ENCODE measurements around the gene RUNDC1. TPM values are rescaled to one million over a fixed set of nuclear protein-coding genes. Genes with fewer than 3 reads are reported as not detected.

The RUNDC1 gene
- total and polyA plus RNA-seq, 2 experiments from 2014 or later, result 6.1 to 11.9 TPM

- peaks cover 28% of the 10 kb centered on the region for H3K27me3 Mint-ChIP-seq (ENCODE audit: insufficient read depth, low read depth, poor library complexity)
- DNase-seq (ENCODE audit: low spot score) (no peak), ATAC-seq (no peak)
- Histone ChIP-seq H3F3A (replicated peaks; ENCODE audit: low read depth) (peaks cover 16% of the 10 kb centered on the region; the same call in 1 of the 2 replicates), H3K4me1 (ENCODE audit: insufficient read depth) (peaks cover 25% of the 10 kb centered on the region), H3K27me3 (ENCODE audit: insufficient read depth) (no peaks in the 10 kb centered on the region), H3K27ac (ENCODE audit: low read depth) (no peak overlapping the region), H2AFZ (no peak overlapping the region), H3K9me2 (ENCODE audit: insufficient read depth) (no peaks in the 10 kb centered on the region), H3K36me3 (ENCODE audit: insufficient read depth) (no peaks in the 10 kb centered on the region), H3K4me2 (peak overlapping the region; percentile 93), H4K20me1 (replicated peaks; ENCODE audit: insufficient read depth) (no peaks in the 10 kb centered on the region), H3K79me2 (replicated peaks; ENCODE audit: insufficient read depth) (peaks cover 18% of the 10 kb centered on the region), H3K4me3 (peak overlapping the region; percentile 98)
- H3K4me1 Mint-ChIP-seq, result peaks cover 28% of the 10 kb centered on the region
- H3K4me3 Mint-ChIP-seq, result peak overlapping the region; percentile 91
- H3K9me3 Mint-ChIP-seq, result no peaks in the 10 kb centered on the region
- no peak for TF ChIP-seq JUNB (IDR thresholded peaks at IDR 0.05; ENCODE audit: unreplicated experiment)
- no peak for TF ChIP-seq ETS1 (IDR thresholded peaks at IDR 0.05)
- TF ChIP-seq, protein P1, sequence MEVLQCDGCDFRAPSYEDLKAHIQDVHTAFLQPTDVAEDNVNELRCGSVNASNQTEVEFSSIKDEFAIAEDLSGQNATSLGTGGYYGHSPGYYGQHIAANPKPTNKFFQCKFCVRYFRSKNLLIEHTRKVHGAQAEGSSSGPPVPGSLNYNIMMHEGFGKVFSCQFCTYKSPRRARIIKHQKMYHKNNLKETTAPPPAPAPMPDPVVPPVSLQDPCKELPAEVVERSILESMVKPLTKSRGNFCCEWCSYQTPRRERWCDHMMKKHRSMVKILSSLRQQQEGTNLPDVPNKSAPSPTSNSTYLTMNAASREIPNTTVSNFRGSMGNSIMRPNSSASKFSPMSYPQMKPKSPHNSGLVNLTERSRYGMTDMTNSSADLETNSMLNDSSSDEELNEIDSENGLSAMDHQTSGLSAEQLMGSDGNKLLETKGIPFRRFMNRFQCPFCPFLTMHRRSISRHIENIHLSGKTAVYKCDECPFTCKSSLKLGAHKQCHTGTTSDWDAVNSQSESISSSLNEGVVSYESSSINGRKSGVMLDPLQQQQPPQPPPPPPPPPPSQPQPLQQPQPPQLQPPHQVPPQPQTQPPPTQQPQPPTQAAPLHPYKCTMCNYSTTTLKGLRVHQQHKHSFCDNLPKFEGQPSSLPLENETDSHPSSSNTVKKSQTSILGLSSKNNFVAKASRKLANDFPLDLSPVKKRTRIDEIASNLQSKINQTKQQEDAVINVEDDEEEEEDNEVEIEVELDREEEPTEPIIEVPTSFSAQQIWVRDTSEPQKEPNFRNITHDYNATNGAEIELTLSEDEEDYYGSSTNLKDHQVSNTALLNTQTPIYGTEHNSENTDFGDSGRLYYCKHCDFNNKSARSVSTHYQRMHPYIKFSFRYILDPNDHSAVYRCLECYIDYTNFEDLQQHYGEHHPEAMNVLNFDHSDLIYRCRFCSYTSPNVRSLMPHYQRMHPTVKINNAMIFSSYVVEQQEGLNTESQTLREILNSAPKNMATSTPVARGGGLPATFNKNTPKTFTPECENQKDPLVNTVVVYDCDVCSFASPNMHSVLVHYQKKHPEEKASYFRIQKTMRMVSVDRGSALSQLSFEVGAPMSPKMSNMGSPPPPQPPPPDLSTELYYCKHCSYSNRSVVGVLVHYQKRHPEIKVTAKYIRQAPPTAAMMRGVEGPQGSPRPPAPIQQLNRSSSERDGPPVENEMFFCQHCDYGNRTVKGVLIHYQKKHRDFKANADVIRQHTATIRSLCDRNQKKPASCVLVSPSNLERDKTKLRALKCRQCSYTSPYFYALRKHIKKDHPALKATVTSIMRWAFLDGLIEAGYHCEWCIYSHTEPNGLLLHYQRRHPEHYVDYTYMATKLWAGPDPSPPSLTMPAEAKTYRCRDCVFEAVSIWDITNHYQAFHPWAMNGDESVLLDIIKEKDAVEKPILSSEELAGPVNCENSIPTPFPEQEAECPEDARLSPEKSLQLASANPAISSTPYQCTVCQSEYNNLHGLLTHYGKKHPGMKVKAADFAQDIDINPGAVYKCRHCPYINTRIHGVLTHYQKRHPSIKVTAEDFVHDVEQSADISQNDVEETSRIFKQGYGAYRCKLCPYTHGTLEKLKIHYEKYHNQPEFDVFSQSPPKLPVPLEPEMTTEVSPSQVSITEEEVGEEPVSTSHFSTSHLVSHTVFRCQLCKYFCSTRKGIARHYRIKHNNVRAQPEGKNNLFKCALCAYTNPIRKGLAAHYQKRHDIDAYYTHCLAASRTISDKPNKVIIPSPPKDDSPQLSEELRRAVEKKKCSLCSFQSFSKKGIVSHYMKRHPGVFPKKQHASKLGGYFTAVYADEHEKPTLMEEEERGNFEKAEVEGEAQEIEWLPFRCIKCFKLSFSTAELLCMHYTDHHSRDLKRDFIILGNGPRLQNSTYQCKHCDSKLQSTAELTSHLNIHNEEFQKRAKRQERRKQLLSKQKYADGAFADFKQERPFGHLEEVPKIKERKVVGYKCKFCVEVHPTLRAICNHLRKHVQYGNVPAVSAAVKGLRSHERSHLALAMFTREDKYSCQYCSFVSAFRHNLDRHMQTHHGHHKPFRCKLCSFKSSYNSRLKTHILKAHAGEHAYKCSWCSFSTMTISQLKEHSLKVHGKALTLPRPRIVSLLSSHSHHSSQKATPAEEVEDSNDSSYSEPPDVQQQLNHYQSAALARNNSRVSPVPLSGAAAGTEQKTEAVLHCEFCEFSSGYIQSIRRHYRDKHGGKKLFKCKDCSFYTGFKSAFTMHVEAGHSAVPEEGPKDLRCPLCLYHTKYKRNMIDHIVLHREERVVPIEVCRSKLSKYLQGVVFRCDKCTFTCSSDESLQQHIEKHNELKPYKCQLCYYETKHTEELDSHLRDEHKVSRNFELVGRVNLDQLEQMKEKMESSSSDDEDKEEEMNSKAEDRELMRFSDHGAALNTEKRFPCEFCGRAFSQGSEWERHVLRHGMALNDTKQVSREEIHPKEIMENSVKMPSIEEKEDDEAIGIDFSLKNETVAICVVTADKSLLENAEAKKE (CRISPR knock-in tag; IDR thresholded peaks at IDR 0.05), result no peak
- no peak for TF ChIP-seq NANOG (IDR thresholded peaks at IDR 0.05; ENCODE audit: borderline replicate concordance)
- TF ChIP-seq CTCF (conservative IDR thresholded peaks at IDR 0.05; ENCODE audit: low read depth in 2 of 2), result no peak
- TF ChIP-seq EZH2 (IDR thresholded peaks at IDR 0.05; ENCODE audit: low read depth, unreplicated experiment), result no peak
- TF ChIP-seq CREB1 (CRISPR knock-in tag; IDR thresholded peaks at IDR 0.05; ENCODE audit: low read depth), result no peak
- no peak for TF ChIP-seq REST (IDR thresholded peaks at IDR 0.05; ENCODE audit: unreplicated experiment)
- TF ChIP-seq ZNF331 (CRISPR knock-in tag; IDR thresholded peaks at IDR 0.05; ENCODE audit: low read depth), result no peak
- H3K36me3 Mint-ChIP-seq (ENCODE audit: low read depth), result peaks cover 21% of the 10 kb centered on the region
- no peak overlapping the region for H3K27ac Mint-ChIP-seq
These were observed 45.6 kb downstream of the RUNDC1 start for GRCh38 chr17:43025766-43026537.

All from GM23338 (cell line).